ENCODE results near the gene TBR1.

The TBR1 gene

DNA sequence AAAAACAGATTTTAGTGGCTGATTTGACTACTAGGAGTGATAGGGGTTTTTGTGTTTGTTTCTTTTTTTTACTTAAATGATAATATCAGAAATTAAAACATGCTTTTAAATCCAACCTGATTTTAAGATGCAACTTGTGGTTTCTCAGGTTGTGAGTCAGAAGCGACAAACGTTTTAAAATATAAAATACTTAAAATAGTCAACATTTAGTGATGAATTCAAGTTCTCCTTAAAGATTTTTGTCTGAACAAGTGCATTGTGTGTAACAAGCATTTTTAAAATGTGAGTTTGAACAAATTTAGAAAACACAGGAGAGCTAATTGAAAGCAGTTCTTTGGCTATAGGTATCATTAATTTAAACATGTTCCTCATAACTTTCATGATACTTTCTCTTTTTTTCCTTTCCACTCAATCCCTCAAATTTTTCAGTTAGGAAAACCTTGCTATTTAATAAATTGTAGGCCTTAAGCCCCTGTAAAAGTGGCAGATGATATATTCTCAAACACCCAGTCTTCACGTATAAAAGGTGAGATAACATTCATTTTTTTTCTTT lies 3.6 kb downstream of the TBR1 start:
- no peaks in the 10 kb centered on the region for H3K9me3 ChIP-seq (ENCODE audit: control insufficient read depth, low read length)
- no peak overlapping the region for H3K4me2 ChIP-seq (ENCODE audit: low read length, poor library complexity, severe bottlenecking)
- no peaks in the 10 kb centered on the region for H3K36me3 ChIP-seq (ENCODE audit: control insufficient read depth in 1 of 2, insufficient read depth in 2 of 2, low read depth in 1 of 2, low read length in 2 of 2)
- H2BK12ac ChIP-seq (ENCODE audit: low read length in 2 of 2) = no peak overlapping the region
- no peak overlapping the region for H2AK5ac ChIP-seq (ENCODE audit: low read length, severe bottlenecking)
- no peak overlapping the region for H4K91ac ChIP-seq (ENCODE audit: low read length)
- no peak overlapping the region for H2AFZ ChIP-seq (ENCODE audit: low read depth, low read length)
- H3K4me3 ChIP-seq (ENCODE audit: insufficient read depth in 1 of 2, low read depth in 1 of 2, low read length in 2 of 2) = no peak overlapping the region
- WGBS = no CpG with 5 or more reads among the region's 3 CpGs
- H2BK120ac ChIP-seq (ENCODE audit: low read depth, low read length) = no peak overlapping the region
- no peak overlapping the region for H4K8ac ChIP-seq (ENCODE audit: low read length)
- H3K27ac ChIP-seq (ENCODE audit: low read length, poor library complexity, severe bottlenecking) = no peak overlapping the region
- H3K4ac ChIP-seq (ENCODE audit: low read depth in 1 of 2, low read length in 2 of 2) = no peak overlapping the region
- H2BK5ac ChIP-seq (ENCODE audit: low read depth, low read length, poor library complexity, severe bottlenecking) = no peak overlapping the region
- no peak for DNase-seq
- H3K18ac ChIP-seq (ENCODE audit: low read depth in 1 of 2, low read length in 2 of 2) = no peak overlapping the region
- H3K14ac ChIP-seq (ENCODE audit: low read length in 2 of 2) = no peak overlapping the region
- no peak overlapping the region for H2BK15ac ChIP-seq (ENCODE audit: low read depth, poor library complexity, severe bottlenecking)
- no peak overlapping the region for H3K9ac ChIP-seq (ENCODE audit: low read length)
- no peaks in the 10 kb centered on the region for H3K79me1 ChIP-seq (replicated peaks; ENCODE audit: low read length, poor library complexity, severe bottlenecking)
- H3K4me1 ChIP-seq (ENCODE audit: control insufficient read depth, insufficient read depth, low read depth, low read length) = peaks cover 30% of the 10 kb centered on the region
- H3K27me3 ChIP-seq (ENCODE audit: control insufficient read depth in 1 of 2, insufficient read depth in 1 of 2, low read length in 2 of 2) = peaks cover 88 to 100% of the 10 kb centered on the region in 2 experiments
- no peak overlapping the region for H3K23ac ChIP-seq (ENCODE audit: low read length in 2 of 2)

DNA sequence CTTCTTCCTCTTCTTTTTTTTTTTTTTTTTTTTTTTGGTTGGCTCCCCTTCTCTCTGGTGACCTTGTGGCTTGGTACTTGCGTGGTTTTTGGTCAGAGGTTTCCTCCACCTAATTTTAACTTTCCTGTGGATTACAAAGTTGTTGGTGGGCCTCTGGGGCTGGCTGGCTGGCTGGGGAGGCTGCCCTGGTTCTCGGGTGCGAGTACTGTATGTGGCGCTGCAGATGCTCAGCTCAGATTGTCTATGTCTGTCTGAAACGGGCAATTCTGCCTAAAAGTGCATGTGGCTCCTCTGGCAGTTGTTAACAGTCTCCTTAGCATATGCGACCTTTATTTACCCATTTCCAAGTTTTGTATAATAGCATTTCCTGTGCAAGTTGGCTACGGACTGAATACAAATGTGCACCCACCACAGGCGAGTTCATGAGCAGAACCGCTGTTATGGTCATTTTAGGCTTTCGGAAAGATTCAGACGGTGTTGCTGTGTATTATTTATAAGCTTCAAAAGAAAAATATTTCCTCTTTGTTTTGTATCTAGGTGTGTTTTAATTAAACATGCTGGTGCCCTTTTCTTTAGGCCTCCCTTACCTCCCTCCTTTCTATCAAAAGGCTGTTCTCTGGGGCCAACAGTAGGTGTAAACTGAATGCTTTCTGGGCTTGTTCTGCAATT lies 4.4 kb downstream of the TBR1 start:
- Histone ChIP-seq H3K14ac (ENCODE audit: low read length in 2 of 2) (no peak overlapping the region), H3K23ac (ENCODE audit: low read length in 2 of 2) (no peak overlapping the region), H3K4ac (ENCODE audit: low read depth in 1 of 2, low read length in 2 of 2) (no peak overlapping the region), H3K27ac (ENCODE audit: low read length, poor library complexity, severe bottlenecking) (peak overlapping the region; percentile 19), H3K9ac (ENCODE audit: low read length) (no peak overlapping the region), H2BK5ac (ENCODE audit: low read depth, low read length, poor library complexity, severe bottlenecking) (no peak overlapping the region), H3K79me1 (replicated peaks; ENCODE audit: low read length, poor library complexity, severe bottlenecking) (no peaks in the 10 kb centered on the region), H3K4me1 (ENCODE audit: control insufficient read depth, insufficient read depth, low read depth, low read length) (peaks cover 24% of the 10 kb centered on the region), H3K9me3 (ENCODE audit: control insufficient read depth, low read length) (no peaks in the 10 kb centered on the region), H2BK120ac (ENCODE audit: low read depth, low read length) (no peak overlapping the region), H2BK15ac (ENCODE audit: low read depth, poor library complexity, severe bottlenecking) (no peak overlapping the region), H2BK12ac (ENCODE audit: low read length in 2 of 2) (no peak overlapping the region), H2AK5ac (ENCODE audit: low read length, severe bottlenecking) (no peak overlapping the region), H3K27me3 (ENCODE audit: control insufficient read depth in 1 of 2, insufficient read depth in 1 of 2, low read length in 2 of 2) (peaks cover 87 to 100% of the 10 kb centered on the region in 2 experiments), H3K18ac (ENCODE audit: low read depth in 1 of 2, low read length in 2 of 2) (no peak overlapping the region), H3K4me3 (ENCODE audit: insufficient read depth in 1 of 2, low read depth in 1 of 2, low read length in 2 of 2) (no peak overlapping the region), H3K36me3 (ENCODE audit: control insufficient read depth in 1 of 2, insufficient read depth in 2 of 2, low read depth in 1 of 2, low read length in 2 of 2) (no peaks in the 10 kb centered on the region), H2AFZ (ENCODE audit: low read depth, low read length) (no peak overlapping the region), H4K8ac (ENCODE audit: low read length) (no peak overlapping the region), H4K91ac (ENCODE audit: low read length) (no peak overlapping the region), H3K4me2 (ENCODE audit: low read length, poor library complexity, severe bottlenecking) (no peak overlapping the region)
- WGBS = 14% methylated on average over 3 of the region's 11 CpGs
- no peak for DNase-seq

- Histone ChIP-seq H3K27ac (ENCODE audit: low read length, poor library complexity, severe bottlenecking) (peak overlapping the region; percentile 19), H3K4me2 (ENCODE audit: low read length, poor library complexity, severe bottlenecking) (no peak overlapping the region), H3K9me3 (ENCODE audit: control insufficient read depth, low read length) (no peaks in the 10 kb centered on the region), H4K8ac (ENCODE audit: low read length) (no peak overlapping the region), H2BK120ac (ENCODE audit: low read depth, low read length) (no peak overlapping the region), H2BK15ac (ENCODE audit: low read depth, poor library complexity, severe bottlenecking) (no peak overlapping the region), H3K4ac (ENCODE audit: low read depth in 1 of 2, low read length in 2 of 2) (no peak overlapping the region), H4K91ac (ENCODE audit: low read length) (no peak overlapping the region), H2BK5ac (ENCODE audit: low read depth, low read length, poor library complexity, severe bottlenecking) (no peak overlapping the region), H3K4me1 (ENCODE audit: control insufficient read depth, insufficient read depth, low read depth, low read length) (peaks cover 22% of the 10 kb centered on the region), H2AK5ac (ENCODE audit: low read length, severe bottlenecking) (no peak overlapping the region), H2BK12ac (ENCODE audit: low read length in 2 of 2) (no peak overlapping the region), H3K14ac (ENCODE audit: low read length in 2 of 2) (no peak overlapping the region), H3K23ac (ENCODE audit: low read length in 2 of 2) (no peak overlapping the region), H3K9ac (ENCODE audit: low read length) (no peak overlapping the region), H3K4me3 (ENCODE audit: insufficient read depth in 1 of 2, low read depth in 1 of 2, low read length in 2 of 2) (no peak overlapping the region), H3K36me3 (ENCODE audit: control insufficient read depth in 1 of 2, insufficient read depth in 2 of 2, low read depth in 1 of 2, low read length in 2 of 2) (no peaks in the 10 kb centered on the region), H3K18ac (ENCODE audit: low read depth in 1 of 2, low read length in 2 of 2) (no peak overlapping the region), H3K79me1 (replicated peaks; ENCODE audit: low read length, poor library complexity, severe bottlenecking) (no peaks in the 10 kb centered on the region), H2AFZ (ENCODE audit: low read depth, low read length) (no peak overlapping the region), H3K27me3 (ENCODE audit: control insufficient read depth in 1 of 2, insufficient read depth in 1 of 2, low read length in 2 of 2) (peaks cover 83 to 100% of the 10 kb centered on the region in 2 experiments)
- DNase-seq = no peak
- WGBS = 9% methylated on average over 1 of the region's 2 CpGs
These were observed 5.6 kb downstream of the TBR1 start for GRCh38 chr2:161421686-161422085.

GRCh38 chr2:161422816-161423403 lies 6.8 kb downstream of the TBR1 start:
- H3K4me2 ChIP-seq (ENCODE audit: low read length, poor library complexity, severe bottlenecking) = peak overlapping the region; percentile 84
- no peak overlapping the region for H2BK120ac ChIP-seq (ENCODE audit: low read depth, low read length)
- H2BK5ac ChIP-seq (ENCODE audit: low read depth, low read length, poor library complexity, severe bottlenecking) = no peak overlapping the region
- no peak overlapping the region for H2BK12ac ChIP-seq (ENCODE audit: low read length in 2 of 2)
- no peak overlapping the region for H4K8ac ChIP-seq (ENCODE audit: low read length)
- H3K4me3 ChIP-seq (ENCODE audit: insufficient read depth in 1 of 2, low read depth in 1 of 2, low read length in 2 of 2) = peak overlapping the region in 1 of 2 experiments; percentile 41
- H3K9ac ChIP-seq (ENCODE audit: low read length) = no peak overlapping the region
- peak overlapping the region; percentile 2 for H3K27ac ChIP-seq (ENCODE audit: low read length, poor library complexity, severe bottlenecking)
- 0% methylated on average over 1 of the region's 11 CpGs for WGBS
- H3K4me1 ChIP-seq (ENCODE audit: control insufficient read depth, insufficient read depth, low read depth, low read length) = peaks cover 28% of the 10 kb centered on the region
- H2BK15ac ChIP-seq (ENCODE audit: low read depth, poor library complexity, severe bottlenecking) = no peak overlapping the region
- H3K23ac ChIP-seq (ENCODE audit: low read length in 2 of 2) = no peak overlapping the region
- no peak overlapping the region for H2AK5ac ChIP-seq (ENCODE audit: low read length, severe bottlenecking)
- H3K18ac ChIP-seq (ENCODE audit: low read depth in 1 of 2, low read length in 2 of 2) = no peak overlapping the region
- peak overlapping the region; percentile 54 for H2AFZ ChIP-seq (ENCODE audit: low read depth, low read length)
- H3K36me3 ChIP-seq (ENCODE audit: control insufficient read depth in 1 of 2, insufficient read depth in 2 of 2, low read depth in 1 of 2, low read length in 2 of 2) = no peaks in the 10 kb centered on the region
- H4K91ac ChIP-seq (ENCODE audit: low read length) = no peak overlapping the region
- H3K27me3 ChIP-seq (ENCODE audit: control insufficient read depth in 1 of 2, insufficient read depth in 1 of 2, low read length in 2 of 2) = peaks cover 83 to 100% of the 10 kb centered on the region in 2 experiments
- no peak overlapping the region for H3K4ac ChIP-seq (ENCODE audit: low read depth in 1 of 2, low read length in 2 of 2)
- H3K9me3 ChIP-seq (ENCODE audit: control insufficient read depth, low read length) = no peaks in the 10 kb centered on the region
- no peak for DNase-seq
- H3K14ac ChIP-seq (ENCODE audit: low read length in 2 of 2) = no peak overlapping the region
- no peaks in the 10 kb centered on the region for H3K79me1 ChIP-seq (replicated peaks; ENCODE audit: low read length, poor library complexity, severe bottlenecking)
